NOMO-1 treated with DMSO at 0.1 percent for 48 hours (cell line): ENCODE data around the gene LRRK1.

Source experiments
- DNase-seq: peaks from one replicate; lab custom pipeline; 2025; ENCODE audit not compliant: unreplicated experiment; lab: John Stamatoyannopoulos, UW

Gene LRRK1

GRCh38 chr15:100890051-100890720, 29.0 kb upstream of the LRRK1 start:
- DNase-seq: no peak

- DNase-seq: no peak
Observed at GRCh38 chr15:100890850-100891249, 28.3 kb upstream of the LRRK1 start.

- no peak for DNase-seq
Observed at GRCh38 chr15:100891307-100892012, 27.7 kb upstream of the LRRK1 start.

- DNase-seq: no peak
Observed at GRCh38 chr15:100892013-100892355, 27.2 kb upstream of the LRRK1 start.

GRCh38 chr15:100893261-100893963, 25.7 kb upstream of the LRRK1 start:
- no peak for DNase-seq

- no peak for DNase-seq
Observed at GRCh38 chr15:100893964-100894295, 25.2 kb upstream of the LRRK1 start.

GRCh38 chr15:100895721-100896120, 23.4 kb upstream of the LRRK1 start:
- no peak for DNase-seq

GRCh38 chr15:100897221-100898151, 21.7 kb upstream of the LRRK1 start:
- no peak for DNase-seq

GRCh38 chr15:100898152-100898490, 21.0 kb upstream of the LRRK1 start:
- DNase-seq: no peak

GRCh38 chr15:100898661-100899462, 20.3 kb upstream of the LRRK1 start:
- DNase-seq: no peak

- no peak for DNase-seq
Observed at GRCh38 chr15:100899601-100900000, 19.6 kb upstream of the LRRK1 start.

- peak; percentile 68 for DNase-seq
Observed at GRCh38 chr15:100900136-100900794, 18.9 kb upstream of the LRRK1 start.

GRCh38 chr15:100900795-100901169, 18.4 kb upstream of the LRRK1 start:
- no peak for DNase-seq

GRCh38 chr15:100901296-100901695, 17.9 kb upstream of the LRRK1 start:
- no peak for DNase-seq

- DNase-seq: no peak
Observed at GRCh38 chr15:100901702-100902435, 17.3 kb upstream of the LRRK1 start.

- peak; percentile 61 for DNase-seq
Observed at GRCh38 chr15:100902436-100903167, 16.6 kb upstream of the LRRK1 start.

GRCh38 chr15:100903168-100903554, 16.0 kb upstream of the LRRK1 start:
- no peak for DNase-seq

GRCh38 chr15:100905850-100906249, 13.3 kb upstream of the LRRK1 start:
- no peak for DNase-seq

- DNase-seq: no peak
Observed at GRCh38 chr15:100908466-100908865, 10.7 kb upstream of the LRRK1 start.
